ENCODE measurements around the gene ENO2.
"Not testable (repeated sequence)": the region's sequence is repeated elsewhere in the genome, so short reads cannot be mapped to it uniquely, and the experiment has no call there.

ENO2 gene

GRCh38 chr12:6886206-6886999 lies 28.0 kb upstream of the ENO2 start:
- DNase-seq = not testable (repeated sequence)

- DNase-seq = no peak
These were observed 26.9 kb upstream of the ENO2 start for GRCh38 chr12:6887460-6887859.

DNA sequence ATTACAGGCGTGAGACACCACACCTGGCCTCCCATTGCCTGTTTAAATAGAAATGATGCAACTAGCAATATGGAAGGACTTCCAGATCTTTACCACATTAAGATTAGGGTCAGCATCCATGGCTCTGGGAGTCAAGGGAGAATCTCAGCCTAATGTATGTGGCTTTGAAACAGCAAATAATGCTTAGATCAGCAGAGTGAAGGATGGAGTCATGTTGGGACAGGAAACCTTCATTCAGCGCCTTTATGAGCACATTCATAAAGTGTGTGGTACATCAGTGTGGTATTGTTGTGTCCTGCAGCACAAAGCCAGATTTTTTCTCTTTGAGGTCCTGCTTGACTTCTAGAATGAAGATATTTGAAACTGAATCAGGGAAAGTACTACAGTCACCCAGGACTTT lies 26.0 kb upstream of the ENO2 start:
- no peak for DNase-seq

DNA sequence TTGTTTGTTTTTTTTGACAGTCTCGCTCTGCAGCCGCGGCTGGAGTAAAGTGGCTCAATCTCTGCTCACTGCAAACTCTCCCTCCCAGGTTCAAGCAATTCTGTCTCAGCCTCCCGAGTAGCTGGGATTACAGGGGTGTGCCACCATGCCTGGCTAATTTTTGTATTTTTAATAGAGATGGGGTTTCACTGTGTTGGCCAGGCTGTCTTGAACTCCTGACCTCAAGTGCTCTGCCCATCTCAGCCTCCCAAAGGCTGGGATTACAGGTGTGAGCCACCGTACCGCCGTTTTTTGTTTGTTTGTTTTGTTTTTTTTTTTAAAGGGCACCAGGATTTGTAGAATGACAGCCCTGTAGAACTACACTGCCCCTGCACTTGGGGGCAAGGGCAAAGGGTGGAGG lies 25.6 kb upstream of the ENO2 start:
- DNase-seq = not testable (repeated sequence)

DNA sequence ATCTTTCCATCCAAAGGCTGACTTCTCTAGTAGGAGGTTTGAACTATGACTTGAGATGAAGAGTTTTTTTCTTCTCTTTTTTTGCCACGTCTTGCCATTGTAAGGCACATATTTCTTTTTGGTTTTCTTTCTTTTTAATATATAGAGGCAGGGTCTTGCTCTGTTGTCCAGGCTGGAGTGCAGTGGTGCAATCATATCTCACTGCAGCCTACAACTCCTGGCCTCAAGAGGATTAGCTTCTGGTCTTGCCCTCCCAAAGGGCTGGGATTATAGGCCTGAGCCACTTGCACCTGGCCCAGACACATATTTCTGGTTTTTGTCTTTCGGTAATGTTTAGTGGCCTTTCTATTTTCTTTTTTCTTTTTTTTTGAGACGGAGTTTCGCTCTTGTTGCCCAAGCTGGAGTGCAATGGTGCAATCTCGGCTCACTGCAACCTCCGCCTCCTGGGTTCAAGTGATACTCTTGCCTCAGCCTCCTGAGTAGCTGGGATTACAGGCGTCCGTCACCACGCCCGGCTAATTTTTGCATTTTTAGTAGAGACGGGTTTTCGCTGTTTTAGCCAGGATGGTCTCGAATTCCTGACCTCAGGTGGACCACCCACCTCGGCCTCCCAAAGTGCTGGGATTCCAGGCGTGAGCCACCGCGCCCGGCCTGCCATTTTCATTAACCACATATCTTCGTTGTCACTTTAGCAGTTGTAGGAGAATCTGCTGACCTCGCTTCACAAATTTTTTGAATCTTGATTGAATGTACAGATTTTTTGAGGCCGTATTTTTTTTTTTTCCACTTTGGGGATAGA lies 24.4 kb upstream of the ENO2 start:
- not testable (repeated sequence) for DNase-seq

DNA sequence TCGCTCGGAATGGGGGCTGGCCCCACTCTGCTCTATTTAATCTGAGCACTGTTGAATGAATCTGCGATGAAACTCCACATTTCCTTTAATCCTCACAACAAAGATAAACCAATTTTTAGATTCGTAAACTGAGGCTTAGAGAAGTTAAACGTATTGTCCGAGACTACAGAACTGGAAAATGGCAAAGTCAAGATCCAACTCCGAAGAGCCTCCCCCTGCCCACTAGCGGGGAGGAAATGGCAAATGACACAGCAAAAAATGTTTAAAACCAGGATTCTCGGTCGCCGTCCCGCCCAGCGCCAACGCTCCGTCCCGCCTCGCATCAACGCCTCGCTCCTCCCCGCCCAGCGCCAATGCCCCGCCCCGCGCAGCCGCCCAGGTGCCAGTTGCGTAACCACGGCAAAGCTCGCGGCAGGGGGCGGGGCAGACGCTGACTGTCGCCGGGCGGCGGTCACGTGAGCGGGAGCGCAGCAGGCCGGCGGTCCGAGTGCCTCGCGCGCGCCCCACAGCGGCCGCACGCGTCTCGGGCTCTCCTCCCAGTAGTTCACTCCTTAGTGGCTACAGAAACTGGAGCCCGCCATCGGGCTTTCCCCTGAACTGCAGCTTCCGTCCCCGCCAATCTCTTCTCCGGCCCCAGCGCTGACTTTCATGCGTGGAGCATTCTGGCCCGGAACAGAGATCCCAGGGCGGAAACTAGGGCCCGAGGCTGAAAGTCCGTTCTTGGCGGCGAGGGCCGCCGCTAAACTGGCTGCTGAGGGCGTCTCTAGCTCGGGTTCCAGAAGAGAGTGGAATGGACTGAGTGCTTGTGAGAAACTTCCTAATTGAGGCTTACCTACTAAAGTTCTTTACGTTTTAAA lies 23.4 kb upstream of the ENO2 start:
- DNase-seq = peak; percentile 65

GRCh38 chr12:6891646-6892001 lies 22.8 kb upstream of the ENO2 start:
- no peak for DNase-seq

GRCh38 chr12:6892683-6893082 lies 21.7 kb upstream of the ENO2 start:
- DNase-seq = not testable (repeated sequence)

DNA sequence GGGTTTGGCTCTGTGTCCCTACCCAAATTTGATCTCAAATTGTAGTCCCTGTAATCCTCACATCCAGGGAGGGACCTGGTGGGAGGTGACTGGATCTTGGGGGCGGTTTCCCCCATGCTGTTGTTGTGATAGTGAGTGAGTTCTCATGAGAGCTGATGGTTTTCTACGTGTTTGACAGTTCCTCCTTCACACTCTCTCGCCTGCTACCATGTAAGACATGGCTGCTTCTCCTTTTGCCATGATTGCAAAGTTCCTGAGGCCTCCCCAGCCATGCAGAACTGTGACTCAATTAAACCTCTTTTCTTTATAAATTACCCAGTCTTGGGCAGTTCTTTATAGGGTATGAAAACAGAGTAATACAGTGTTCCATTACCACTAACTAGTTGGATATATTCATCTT lies 20.1 kb upstream of the ENO2 start:
- no peak for DNase-seq

GRCh38 chr12:6896846-6897435 lies 17.4 kb upstream of the ENO2 start:
- DNase-seq = no peak

DNA sequence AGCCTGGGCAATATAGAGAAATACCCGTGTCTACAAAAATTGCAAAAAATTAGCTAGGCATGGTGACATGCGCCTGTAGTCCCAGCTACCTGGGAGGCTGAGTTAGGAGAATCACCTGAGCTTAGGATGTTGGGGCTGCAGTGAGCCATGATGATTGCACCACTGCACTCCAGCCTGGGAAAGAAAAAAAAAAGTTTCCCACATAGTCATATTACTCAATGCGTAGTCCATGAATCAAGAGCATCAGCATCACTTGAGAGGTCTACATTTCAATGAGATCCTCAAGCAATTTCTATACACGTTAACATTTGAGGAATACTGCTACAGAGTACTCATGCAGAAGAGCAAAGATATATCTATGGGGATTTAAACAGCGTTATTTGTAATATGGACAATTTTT lies 15.0 kb upstream of the ENO2 start:
- no peak for DNase-seq

GRCh38 chr12:6899837-6900519 lies 14.4 kb upstream of the ENO2 start:
- DNase-seq = no peak

GRCh38 chr12:6902448-6902847 lies 11.9 kb upstream of the ENO2 start:
- DNase-seq = no peak

- DNase-seq = no peak
These were observed 10.7 kb upstream of the ENO2 start for GRCh38 chr12:6903722-6904121.

DNA sequence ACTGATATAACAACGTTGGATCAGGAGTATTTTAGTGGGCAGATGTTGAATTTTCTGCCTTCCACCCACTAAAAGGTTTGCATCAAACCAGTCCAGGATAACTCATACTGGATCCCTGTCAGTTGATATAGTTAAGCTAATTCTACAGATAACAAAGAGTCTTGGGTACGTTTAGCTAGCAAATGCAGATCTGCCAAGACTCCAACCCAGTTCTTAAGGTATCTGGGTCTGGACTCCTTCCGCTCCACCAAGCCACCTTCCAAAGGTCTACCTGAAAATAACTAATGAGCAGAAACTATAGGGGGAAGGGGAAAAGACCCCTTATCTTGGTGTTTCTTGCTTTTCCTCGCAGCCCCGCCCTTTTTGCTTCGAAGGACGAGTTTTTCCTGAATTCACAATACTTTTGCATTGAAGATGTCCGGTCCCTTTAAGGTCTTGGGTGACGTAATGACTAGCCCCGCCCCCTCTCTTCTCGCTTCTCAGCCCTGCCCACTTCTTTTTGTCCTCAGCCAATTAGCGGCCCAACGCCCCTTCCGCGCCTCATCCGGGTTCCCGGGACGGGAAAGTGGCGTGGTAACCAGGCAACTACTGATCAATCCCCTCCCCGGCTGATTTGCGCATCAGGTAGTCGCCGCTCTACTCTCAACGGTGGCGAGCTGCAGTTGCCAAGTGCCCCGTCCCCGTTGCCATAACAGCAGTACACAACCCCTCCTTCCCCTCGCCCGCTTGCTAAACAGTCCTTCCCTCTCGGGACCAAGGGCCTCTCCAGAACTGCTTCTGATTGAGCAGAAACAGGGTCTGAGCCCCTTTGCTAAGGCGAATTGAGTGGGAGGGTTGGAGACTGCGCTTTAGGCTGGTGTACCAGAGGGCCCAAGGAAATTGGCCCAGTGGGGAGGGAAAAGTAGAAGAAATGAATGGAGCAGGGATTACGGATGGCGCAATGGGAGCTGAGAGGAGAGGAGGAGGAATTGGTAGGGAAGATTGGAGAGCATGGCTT lies 9.8 kb upstream of the ENO2 start, which contains the start of gene LRRC23:
LRRC23 (plus strand) TSS at position 543 of the 997 bp plus-strand sequence. CDS start 812 bp downstream, outside the sequence.
- DNase-seq = peak; percentile 88

GRCh38 chr12:6905414-6906040 lies 8.9 kb upstream of the ENO2 start:
- no peak for DNase-seq

DNA sequence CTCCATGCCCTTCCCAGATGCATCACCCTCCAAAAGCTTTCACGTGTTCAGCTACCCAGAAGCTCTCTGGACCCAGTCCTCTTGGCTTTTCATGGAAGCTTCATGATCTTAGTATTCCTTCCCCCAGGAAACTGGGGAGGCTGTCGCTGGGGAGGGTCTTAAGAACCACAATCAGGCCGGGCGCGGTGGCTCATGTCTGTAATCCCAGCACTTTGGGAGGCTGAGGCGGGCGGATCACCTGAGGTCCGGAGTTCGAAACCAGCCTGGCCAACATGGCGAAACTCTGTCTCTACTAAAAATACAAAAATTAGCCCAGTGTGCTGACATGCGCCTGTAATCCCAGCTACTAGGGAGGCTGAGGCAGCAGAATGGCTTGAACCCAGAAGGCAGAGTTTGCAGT lies 6.2 kb upstream of the ENO2 start:
- DNase-seq = not testable (repeated sequence)

- no peak for DNase-seq
These were observed 4.8 kb upstream of the ENO2 start for GRCh38 chr12:6909421-6910145.

- no peak for DNase-seq
These were observed 2.0 kb upstream of the ENO2 start for GRCh38 chr12:6912164-6912935.

Data from NCI-H187 treated with DMSO at 0.1 percent for 48 hours (cell line).